Spleen (tissue), 3 donors: Measurements from ENCODE around the gene ATOSA.

ENCODE experiments used
- POLR2A ChIP-seq, 3 donors: fragments of 450-650 bp; IDR thresholded peaks; one replicate each; pipeline ENCODE4 v1.5.1; 2017; ENCODE audit warnings: antibody characterized with exemption in 3 of 3, mild to moderate bottlenecking in 1 of 3
- POLR2AphosphoS5 ChIP-seq, 3 donors: sonication (generic); formaldehyde crosslinking; IDR thresholded peaks; one replicate each; pipeline ENCODE4 v1.5.1; 2017; ENCODE audit warnings: antibody characterized with exemption in 3 of 3

- TF ChIP-seq POLR2AphosphoS5 (IDR thresholded peaks at IDR 0.05) (no peak), POLR2A (IDR thresholded peaks at IDR 0.05) (no peak)
These were observed 33.3 kb downstream of the ATOSA start for GRCh38 chr15:52645916-52646315.
